ENCODE measurements around the gene ANTXR1. TPM values are rescaled to one million over a fixed set of nuclear protein-coding genes. Genes with fewer than 3 reads are reported as not detected.
A peak's percentile ranks its signal among the peaks of the same experiment; 100 is the strongest.

The ANTXR1 gene
- polyA plus RNA-seq, 4 donors = 70.5 to 278 (median 108) TPM

DNA sequence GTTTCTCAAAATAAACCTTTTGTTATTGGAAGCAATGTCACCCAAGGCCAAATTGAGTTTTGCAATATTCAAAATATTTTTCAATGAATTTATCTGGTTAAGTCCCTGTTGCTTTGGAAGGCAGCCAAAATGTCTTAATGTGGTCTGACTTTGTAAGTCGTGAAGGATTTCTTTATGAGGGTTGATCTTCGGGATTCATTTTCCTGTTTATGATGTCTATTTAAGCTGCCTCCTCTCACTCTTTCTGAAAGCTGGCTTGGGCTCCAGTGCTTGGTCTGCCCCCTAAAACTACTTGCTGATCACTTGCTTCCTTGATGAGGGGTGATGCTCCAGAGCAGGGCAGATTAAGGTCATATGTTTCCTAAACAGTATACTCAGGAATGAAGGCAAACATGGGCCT is 141.1 kb downstream of the ANTXR1 start:
- no peak for DNase-seq (ENCODE audit: low read depth in 4 of 4, low spot score in 3 of 4)

DNA sequence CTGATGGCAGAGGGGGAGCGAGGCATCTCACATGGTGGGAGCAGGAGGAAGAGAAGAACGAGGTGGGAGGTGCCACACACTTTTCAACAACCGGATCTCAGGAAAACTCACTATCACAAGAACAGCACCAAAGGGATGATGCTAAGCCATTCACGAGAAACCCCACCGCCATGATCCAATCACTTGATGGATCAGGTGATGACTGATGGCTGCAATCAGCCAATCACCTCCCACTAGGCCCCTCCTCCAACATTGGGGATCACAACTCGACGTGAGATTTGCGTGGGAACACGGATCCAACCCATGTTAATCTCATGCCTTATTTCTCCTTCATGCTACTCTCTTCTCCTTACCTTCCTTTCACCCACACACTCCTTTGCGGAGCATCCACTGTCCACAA is 143.6 kb downstream of the ANTXR1 start:
- no peak for DNase-seq (ENCODE audit: low read depth in 4 of 4, low spot score in 3 of 4)

DNA sequence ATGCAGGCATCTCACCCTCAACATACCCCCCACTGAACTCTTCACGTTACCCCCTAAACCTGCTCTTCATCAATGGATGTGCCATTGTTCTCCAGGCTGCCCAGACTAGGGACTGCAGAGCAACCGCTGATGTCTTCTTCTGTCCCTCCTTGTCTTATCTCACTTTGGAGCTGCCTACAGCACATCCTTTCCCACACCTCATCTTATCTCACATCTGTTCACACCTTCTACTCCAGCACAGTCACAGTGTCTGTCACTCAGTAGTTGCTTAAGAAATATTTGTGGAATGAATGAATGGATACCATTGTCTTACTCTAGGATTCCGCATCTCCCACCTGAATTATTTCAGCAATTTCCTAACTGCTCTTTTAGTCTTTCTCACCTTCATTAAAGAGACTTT is 144.5 kb downstream of the ANTXR1 start:
- DNase-seq (ENCODE audit: low read depth in 4 of 4, low spot score in 3 of 4) = no peak

DNA sequence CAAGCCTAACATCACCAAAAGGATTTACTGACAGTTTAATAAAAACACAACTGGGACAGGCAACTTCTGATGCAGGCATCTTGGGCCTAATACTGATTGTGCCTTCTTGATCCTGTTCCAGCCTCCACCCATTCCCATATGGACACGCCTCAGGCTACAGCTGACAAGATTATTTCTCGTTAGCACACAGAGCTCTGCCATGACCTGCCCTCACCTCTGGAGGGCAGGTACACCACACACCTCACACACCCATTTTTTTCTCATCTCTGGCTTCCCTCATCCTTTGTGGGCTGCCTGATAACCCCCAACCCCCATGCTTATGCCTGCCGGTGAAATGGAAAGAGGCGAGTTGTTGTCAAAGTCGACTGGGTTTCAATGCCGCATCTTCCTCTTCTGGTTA is 147.0 kb downstream of the ANTXR1 start:
- DNase-seq (ENCODE audit: low read depth in 4 of 4, low spot score in 3 of 4) = no peak

DNA sequence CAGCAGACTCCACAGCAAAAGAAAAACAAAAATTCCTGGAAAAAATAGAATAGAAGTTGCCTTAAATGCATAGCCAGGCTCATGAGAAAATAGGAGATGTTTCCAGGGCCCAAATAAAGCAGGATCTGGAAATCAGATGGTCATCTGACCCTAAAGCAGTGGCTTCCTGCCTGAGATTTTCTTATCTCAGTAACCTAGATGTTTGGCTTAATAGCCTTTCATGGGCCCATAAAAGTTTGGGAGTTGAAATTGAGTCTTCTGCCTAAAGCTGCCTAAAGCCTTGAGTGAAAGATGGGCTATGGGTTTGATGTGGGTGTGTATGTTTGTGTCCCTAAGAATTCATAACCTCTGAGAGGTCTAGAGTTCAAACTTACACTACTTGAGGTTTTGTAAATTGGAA is 149.1 kb downstream of the ANTXR1 start:
- no peak for DNase-seq (ENCODE audit: low read depth in 4 of 4, low spot score in 3 of 4)

DNA sequence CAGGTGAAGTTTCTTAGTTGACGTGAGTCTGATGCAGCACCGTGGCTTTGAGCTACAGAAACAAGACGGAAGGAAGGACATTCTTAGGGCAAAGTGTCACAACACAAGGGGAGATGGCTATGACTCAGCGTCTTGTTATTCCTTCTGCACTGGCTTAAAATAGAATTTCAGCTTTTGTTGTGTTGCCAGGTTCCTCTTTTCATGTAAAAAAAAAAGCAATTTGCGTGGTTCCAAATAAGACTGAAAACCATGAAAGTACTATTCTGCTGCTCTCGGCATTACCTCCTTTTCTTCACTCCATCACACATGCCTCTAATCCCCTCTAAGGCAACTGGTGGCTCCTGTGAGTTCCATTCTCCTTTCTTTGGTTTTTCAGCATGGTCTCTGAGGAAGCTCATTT is 150.1 kb downstream of the ANTXR1 start:
- no peak for DNase-seq (ENCODE audit: low read depth in 4 of 4, low spot score in 3 of 4)

DNA sequence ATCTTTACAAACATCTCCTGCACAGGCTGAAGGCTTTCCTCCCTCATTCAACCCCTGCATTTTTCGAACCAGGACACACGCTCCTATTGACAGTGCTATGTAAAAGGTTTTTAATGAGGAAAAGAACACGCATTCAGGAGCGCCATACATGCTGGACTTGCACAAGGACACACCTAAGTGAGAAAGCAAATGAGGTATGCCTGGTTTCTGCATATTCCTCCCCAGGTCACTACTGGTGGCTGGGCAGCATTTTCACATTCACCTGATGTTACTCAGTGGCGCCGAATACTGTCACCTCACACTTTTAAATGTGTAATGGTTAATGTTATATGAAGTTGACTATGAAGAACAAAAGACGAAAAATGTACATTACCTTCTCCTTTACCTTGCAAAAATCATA is 150.6 kb downstream of the ANTXR1 start:
- no peak for DNase-seq (ENCODE audit: low read depth in 4 of 4, low spot score in 3 of 4)

DNA sequence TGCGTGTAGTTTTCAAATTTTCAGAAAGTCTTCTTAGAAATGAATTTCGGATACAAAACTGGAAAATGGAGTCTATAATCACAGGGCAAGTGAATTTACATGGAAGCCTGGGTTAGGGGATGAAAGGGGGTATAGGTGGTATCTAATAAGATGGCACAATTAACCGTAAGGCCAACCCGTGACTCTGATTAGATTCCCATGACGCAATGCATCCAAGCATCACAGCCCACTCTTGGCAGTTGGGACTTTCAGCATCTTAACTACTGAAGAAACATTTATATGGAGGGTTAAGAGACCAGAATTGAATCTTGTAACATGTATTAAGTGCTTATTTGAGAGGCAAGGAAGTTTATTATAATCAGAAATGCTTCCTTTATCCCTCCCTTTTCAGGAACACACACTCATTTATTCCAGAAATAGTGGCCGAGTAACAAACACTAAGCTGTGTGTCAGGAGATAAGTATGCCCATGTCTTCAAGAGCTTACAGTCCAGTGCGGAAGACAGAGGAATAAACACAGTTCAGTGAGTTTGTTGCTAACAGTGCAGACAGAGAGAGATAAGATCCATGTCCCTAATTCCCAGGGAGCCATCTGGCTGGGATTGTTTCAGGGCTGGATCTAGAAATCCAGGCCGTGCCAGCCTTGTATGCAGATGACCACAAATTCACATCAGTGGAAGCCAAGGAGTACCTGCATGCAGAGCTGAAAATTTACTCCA is 151.2 kb downstream of the ANTXR1 start:
- DNase-seq (ENCODE audit: low read depth in 4 of 4, low spot score in 3 of 4) = no peak

DNA sequence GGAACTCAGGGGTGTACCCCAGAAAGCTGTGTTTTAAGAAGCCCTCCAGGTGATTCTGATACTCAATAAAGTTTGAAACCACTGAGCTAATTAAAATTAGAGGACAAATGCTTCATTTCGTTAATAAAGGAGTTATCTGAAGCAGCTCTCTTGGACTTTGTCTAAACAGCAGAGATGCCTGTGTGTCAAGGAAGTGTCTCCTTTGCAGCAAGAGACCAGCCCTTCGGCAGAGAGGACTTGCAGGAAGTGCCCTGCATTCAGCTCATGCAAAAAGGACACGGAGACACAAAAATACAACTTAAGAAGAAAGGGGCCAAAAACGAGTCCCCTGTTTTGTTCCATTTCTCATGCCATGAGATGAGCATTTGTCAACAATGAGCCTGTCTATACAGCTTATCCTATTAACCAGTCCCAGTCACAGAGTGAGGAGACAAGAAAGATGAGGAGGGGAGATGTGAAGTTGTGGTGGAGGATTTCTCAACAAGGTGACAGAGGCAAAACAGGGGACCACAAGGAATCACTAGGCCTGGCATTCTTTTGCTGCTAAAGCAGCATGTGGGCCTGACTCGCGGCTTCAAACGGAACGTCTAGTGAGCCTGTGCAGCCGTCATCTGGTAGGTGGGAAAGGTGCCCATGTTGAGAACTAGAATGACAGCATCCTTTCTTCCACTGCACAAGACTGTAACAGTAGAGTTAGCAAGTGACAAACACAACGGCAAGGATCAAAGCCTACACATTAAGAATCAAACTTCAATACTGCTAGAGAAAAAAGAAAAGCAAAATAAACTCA is 152.3 kb downstream of the ANTXR1 start:
- DNase-seq (ENCODE audit: low read depth in 4 of 4, low spot score in 3 of 4) = no peak

DNA sequence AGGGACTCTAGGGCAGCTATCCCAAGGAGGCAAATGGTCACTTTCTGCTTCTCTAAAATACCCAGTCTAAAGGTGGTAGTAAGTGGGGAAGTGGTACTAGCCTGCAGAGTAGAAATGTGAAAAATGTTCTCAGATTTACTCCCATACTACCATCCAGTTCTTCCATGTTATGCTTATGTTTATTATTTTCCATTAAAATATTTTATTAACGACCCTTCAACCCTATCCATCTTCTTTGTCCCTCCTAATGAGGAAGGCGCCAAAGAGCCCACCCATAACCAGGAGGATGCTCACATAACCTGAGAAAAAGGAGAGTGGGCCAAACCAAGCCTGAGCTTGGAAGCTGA is 153.5 kb downstream of the ANTXR1 start:
- DNase-seq (ENCODE audit: low read depth in 4 of 4, low spot score in 3 of 4) = no peak

DNA sequence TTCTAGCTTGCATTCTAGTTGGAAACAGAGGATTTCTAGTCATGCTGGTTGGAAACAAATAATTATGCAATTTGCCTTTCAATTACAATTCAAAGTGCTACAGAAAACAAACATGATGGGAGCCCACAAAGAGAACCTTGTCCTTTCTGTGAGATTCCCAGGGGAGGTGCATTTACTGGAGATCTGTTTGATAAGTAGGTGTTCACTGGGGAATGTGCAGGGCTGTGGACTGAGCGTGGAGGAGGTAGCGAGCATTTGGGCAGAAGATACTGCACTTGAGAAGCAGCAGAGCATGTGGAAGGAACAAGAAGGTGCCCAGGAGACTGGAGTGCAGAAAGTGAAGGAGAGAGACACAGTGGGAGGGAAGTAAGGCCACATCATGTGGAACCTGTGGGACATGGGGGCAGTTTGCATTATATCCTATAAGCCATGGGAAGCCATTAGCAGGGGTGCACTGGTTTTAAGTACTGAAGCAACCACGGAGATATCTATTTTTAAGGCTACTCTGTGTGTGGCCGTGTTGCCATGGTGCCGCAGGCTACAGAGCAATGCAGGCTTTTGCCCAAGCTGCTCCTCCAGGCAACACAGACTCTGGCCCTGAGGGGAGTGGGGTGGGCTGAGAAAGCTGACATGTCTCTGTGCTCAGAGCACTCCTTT is 154.0 kb downstream of the ANTXR1 start:
- DNase-seq (ENCODE audit: low read depth in 4 of 4, low spot score in 3 of 4) = no peak

DNA sequence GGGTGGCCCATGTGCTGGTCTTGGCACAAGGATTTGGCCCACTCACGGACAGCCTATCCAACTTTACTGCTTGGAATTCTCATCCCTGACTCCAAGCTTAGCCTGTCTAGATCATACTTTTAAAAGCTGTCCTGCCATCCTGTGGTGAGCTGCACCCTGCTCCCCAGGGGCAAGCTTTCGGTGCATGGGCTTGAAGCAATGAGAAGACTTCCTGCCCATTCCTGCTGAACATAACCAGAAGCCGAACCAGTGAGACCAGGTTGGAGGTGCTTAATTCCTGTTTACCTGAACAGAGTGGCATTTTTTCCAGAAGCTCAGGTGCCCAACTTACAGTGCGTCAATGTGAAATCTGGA is 154.5 kb downstream of the ANTXR1 start:
- DNase-seq (ENCODE audit: low read depth in 4 of 4, low spot score in 3 of 4) = no peak

DNA sequence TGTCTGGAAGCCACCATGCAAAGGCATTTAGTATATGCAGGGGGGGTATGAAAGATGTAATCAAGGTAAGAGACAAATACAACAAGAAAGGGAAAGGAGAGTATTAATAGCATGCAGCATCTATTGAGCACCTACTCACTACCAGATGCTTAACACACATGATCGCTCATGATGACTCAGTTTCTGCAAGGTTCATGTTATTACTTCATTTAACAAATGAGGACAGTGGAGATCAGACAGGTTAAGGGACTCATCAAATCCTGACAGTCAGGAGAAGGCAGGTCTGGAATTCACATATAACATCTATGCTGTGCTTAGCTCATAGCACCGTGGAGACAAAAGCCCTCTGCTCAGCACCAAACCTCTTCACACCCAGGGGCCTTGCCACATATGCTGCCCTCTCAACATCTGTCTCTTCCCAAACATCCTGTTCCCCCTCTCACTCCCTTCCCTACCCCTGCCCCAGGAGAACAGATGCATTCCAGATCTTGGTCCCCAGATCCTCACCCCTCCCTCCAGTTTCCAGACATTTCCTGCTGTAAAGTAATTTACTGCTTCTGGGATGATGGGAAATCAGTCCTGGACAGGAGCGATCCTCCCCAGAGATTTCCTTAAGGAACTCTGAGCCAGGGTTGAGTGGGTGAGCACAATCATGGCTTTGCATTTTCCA is 155.3 kb downstream of the ANTXR1 start:
- no peak for DNase-seq (ENCODE audit: low read depth in 4 of 4, low spot score in 3 of 4)

DNA sequence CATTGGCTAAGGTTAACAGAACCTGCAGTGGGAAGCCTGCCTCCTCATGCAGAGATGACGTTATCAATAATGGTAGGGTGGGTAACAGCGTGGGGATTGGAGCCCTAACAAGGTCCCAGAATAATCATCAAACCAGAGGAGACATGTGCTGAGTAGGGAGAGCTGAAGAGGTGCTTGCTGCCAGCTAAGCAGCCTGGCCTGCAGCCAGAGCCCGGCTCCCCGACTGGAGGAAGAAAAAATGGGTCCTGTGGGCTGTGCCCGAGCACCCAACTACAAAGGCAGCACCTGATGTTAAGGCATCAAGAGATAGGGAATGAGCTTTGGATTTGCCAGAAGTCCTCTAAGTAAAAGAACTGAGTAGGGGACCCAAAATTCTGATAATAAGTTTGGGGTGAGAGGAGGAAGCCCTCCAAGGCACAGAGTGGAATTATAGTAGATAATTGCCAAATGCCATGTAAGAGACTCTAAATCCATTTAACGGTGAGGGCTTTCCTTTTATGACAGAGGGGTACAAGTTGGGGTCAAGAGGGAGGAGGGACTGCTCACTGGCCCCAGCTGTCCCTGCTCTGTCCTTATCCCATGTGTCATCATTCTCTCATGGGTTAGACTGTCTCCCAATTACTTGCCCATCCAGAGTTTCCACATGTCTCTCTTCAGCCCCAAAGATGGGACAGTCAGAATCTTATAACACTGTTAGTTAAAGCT is 156.1 kb downstream of the ANTXR1 start:
- DNase-seq (ENCODE audit: low read depth in 4 of 4, low spot score in 3 of 4) = no peak

DNA sequence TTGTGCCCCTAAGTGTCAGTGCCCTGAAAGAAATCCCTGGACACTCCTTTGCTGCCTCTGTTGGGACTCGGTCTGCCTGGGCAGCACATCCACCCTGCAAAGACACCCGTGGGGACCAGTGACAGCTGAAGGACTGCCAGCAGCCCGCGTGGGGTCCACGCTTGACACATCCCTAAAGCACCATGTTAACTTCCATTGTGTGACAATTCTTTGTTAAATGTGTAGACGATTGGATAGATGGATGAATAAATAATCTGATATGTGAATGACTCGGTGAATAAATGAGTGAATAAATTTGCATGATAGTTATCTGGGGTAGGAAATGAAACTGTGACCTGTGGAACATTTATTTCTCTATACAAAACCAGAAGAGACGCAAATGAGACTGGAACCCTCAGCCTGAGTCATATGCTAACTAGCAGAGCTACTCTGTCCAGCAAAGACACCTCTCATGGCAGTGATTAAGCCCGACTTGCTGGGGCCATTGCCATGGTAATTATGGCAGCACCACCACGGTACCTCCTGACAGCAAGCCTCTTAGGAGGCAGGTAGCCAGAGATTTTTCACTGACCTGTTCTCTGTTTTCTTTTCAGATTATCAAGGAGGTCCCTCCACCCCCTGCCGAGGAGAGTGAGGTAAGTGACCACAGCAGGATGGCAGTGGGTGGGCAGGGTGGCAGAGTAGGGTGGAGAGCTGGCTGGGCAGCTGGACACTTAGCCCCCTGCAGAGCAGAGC is 156.8 kb downstream of the ANTXR1 start:
- DNase-seq (ENCODE audit: low read depth in 4 of 4, low spot score in 3 of 4) = no peak

DNA sequence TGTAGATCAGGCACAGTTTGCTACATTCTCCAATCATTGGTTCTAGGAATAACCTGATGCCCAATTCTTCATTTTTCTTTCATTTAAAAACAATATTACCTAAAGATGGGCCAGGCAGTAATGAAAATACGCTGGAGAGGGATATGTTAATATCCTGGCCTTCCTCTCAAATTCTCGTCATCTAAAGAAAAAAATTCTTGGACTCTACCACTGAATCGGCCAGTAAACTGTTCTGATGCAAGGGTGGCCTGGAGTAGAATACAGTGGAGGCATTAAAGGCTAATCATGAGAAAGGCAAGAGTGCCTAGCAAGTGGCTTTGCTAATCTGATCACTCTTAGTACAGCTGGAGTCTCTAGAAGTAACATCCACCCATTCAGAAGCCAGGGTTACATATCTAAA is 157.7 kb downstream of the ANTXR1 start:
- no peak for DNase-seq (ENCODE audit: low read depth in 4 of 4, low spot score in 3 of 4)

DNA sequence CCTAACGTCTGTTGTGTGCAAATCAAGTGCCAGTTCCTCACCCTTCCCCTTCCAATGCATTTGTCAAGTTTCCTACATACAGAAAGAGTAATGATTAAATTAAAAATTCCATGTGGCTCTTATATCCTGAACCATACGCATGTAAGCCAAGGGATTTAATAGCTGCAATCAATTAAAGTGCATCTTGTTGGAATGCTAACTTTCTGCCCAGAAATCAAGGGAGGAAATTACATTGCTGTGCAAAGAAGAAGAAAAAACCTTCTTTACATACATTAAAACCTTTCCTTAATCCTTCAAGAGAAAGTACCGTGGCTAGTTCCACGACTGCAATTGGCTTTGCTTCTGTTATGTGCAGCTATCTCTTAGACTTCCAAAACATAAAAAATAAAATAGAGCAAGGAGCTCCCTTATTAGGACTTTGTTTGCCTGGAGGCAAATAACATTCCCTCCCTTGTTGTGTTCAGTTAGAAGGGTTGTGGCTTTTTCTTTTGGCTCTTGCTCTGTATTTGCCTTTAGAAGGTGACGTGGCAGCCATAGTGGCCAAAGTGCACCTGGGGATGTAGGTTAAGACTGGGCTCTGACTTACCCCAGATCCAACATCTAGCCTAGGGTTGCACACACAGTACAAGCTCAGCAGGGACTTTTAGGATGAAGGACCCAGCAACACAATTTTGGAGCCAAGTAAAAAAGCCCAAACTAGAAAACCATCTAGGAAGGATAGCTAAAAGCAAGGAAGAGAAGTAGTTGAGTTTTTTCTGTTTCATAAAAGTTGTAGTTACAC is 158.3 kb downstream of the ANTXR1 start:
- DNase-seq (ENCODE audit: low read depth in 4 of 4, low spot score in 3 of 4) = peak in 1 of 4 donors; percentile 22

DNA sequence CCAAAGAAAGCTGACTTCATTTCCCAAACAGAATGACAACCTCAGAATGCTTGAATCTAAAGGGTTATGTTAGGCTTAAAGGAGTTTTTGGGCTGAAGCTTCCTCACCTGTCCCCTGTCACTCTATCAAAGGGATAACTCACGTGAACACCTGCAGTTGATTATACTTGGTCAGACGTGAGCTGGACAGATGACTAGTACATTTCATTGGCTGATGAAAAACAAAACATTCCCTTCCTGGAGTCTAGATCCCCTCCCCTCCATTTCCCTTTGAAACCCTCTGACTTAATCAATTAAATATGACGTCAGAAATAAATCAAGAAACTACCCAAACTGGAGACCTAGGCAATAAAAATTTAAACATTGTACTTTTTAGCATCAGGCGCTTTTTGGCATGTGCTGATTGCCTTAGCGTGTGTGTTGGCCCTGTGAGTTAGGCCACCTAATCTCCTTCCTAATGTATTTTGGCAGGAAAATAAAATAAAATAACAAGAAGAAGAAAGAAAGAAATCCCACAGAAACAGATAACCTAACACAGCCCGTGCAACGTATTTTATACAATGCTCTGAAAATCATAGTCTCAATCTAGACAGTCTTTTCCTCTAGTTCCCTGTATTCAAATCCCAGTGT is 159.0 kb downstream of the ANTXR1 start:
- no peak for DNase-seq (ENCODE audit: low read depth in 4 of 4, low spot score in 3 of 4)

DNA sequence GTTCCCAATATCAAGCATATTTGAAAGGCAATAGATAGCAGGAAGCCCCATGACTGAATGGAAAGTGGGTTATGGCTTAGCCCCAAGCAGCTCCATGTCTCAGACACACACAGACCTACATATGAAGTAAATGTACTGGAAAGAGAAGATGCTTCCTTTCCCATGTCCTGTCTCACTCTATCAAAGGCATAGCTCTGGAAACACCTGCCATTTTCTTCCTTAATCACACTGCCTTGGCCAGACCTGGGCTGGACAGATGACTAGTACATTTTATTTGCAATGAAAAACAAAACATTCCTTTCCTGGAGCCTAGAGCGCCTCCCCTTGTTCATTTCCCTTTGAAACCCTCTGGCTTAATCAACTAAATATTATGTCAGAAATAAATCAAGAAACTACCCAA is 160.7 kb downstream of the ANTXR1 start:
- no peak for DNase-seq (ENCODE audit: low read depth in 4 of 4, low spot score in 3 of 4)
